CD4-positive, alpha-beta T cell treated with Interleukin-1 beta for 1 hour (primary cell): ENCODE results near the gene HUNK.

ENCODE experiments used
- DNase-seq, 2 donors: peaks; one replicate each; pipeline ENCODE4 v3.0.0-alpha.2; 2020 to 2022

HUNK gene

DNA sequence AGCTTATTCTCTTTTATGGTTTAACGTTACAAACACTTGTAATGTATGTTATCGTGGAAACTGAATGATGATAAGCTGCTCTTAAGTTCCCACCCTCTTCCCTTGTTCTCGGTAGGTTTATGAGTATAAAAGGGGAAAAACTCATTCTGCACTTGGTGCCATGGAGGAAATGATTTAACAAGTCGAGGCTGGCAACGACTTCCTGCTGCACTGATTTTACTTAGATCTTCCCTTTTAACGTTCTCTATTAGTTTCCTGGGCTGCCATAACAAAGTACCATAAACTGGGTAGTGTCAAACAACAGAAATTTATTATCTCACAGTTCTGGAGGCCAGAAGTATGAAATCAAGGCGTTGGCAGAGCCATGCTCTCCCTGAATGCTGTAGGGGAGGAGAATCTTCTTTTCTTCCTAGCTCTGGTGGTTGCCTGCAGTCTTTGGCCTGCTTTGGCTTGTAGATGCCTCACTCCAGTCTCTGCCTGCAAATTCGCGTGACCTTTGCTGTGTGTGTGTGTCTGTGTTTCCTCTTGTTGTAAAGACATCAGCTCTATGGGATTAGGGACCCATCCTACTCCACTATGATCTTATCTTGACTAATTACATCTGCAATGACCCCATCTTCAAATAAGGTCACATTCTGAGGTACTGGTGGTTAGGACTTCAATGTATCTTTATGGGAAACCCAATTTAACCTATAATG lies 26.3 kb downstream of the HUNK start:
- DNase-seq = no peak

- DNase-seq = no peak
These were observed 27.5 kb downstream of the HUNK start for GRCh38 chr21:31900121-31900895.

DNA sequence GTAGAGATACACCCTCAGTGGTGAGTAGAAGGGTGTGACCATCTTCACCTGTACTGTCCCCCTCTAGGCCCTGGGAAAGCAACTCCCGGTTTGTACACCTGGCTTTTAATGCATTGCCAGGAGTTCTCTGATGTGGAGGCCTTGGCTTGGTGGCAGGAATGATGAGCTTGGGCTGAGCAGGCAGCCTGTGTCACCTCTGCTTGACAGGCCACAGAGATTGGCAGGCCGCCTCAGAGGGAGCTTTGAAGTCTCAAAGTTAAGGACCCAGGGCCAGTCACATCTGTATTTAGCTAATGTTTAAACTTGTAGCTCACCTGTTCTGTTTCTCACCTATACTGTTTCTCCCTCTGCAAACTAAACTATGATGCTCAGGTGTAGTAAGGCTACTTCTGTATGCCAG lies 28.5 kb downstream of the HUNK start:
- DNase-seq = no peak

DNA sequence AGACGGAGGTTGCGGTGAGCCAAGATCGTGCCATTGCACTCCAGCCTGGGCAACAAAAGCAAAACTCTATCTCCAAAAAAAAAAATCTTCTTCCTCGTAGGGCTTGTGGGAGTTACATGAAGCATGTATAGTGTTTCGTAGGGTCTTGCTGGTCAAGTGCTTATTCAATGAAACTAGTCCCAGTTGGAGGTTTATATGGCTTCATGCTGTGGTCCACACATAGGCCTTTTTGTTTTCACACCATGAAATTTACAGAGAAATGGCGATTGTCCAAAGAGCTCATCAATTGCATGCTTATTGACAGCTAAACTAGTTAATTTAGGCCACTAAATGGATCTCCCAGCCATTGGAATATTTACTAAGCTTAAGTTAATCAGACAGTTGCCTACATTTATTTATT lies 29.6 kb downstream of the HUNK start:
- DNase-seq = no peak

DNA sequence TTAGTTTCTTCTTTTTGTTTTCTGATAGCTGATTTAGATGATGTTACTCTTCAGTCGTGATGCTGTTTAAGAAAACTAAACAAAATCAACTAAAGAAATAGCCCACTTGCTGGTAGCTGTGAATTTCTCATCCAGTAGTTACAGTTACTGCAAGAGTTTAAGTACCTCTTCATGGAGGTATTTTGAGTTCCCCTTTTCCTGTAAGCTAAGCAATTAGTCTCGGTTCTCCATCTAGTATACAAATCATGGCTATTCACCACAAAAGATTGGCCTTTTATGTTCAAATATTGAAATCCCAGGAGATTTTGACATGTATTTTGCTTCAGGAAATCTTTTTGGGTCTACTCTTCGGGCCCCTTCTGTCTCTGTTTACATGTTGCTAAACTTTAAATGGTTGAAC lies 31.1 kb downstream of the HUNK start:
- no peak for DNase-seq

DNA sequence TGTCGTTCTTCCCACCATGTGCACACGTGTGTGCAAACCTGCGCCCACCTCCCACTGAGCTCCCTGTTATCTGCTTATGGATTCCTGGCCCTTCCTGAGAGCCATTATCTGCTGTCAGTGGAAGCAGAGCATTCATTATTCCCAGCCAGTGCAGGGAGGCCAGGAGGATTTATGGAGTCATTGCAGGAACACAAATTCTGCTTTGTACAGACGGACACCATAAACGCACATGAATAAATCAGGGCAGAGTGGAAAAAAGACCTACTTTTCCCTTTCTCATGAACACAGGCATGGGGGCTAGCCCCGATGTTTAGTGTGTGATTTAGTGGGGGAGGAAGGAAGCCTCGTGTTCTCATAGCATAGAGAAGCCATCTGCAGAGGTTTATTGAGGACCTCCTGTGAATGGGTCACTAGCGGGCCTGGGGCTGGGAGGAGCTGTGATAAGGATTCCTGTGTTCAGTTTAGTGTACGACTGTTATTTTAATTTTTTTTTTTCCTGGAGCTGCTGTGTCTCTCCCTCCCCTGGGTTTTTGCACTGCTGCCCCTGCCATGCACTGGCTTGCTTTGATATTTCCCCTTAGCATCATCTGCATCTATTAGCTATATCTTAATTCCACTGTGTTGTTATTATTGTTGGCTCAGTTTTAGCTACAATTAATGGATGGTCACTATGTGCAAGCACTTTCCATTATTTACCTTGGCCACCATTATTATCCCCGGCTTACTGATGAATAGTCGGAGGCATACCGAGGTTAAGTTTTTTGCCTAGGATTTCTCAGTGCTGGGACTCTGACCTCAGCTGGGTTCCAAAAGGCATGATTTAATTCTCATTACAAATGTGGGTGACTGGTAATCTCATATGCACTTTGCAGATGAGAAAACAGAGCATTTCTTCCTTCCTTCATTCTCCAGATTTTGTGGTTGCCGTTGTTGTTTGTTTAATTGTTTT lies 33.0 kb downstream of the HUNK start:
- no peak for DNase-seq

DNA sequence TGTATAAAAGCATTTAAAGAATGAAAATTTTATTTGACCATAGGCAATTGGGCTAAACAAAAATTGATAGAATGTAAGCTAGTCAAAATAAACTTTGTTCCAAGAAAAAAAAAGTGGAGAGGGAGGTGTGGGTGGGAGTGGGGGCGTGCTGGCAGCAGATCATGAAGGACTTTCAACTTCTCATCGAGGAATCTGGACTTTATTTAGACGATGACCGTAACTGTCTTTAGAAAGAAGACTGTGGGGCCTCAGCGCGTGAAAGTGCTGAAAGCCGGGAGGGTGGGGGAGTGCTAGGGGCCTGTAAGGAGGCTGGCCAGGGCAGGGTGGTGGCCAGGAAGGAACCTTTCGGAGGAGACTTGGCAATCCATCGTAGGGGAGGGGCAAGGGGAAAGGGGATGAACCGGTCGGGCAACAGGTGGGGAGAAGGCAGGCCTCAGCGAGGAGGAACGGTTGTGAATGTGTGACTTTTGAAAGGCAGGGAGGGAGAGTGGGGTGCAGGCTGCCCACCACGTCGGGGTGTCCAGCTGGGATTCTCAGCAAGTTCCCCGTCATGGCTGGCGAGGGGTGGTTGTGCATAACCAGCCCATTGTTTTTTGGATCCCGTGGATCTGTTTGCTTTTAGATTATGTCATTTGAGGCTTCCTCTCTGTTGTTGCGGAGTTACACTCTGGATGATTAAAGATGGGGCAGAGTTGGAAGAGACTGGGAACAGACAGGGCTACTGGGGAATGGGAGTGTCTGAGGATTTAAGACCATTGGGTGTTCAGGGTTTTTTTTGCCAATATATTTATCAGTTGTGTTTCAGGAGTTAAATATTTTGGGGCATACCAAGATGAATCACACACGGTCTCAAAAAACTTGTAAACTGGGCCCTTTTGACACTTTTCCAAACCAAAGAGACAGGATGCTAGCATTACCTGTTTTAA lies 35.5 kb downstream of the HUNK start:
- DNase-seq = no peak

- no peak for DNase-seq
These were observed 36.6 kb downstream of the HUNK start for GRCh38 chr21:31909153-31910073.

GRCh38 chr21:31910074-31910470 lies 37.3 kb downstream of the HUNK start:
- no peak for DNase-seq

DNA sequence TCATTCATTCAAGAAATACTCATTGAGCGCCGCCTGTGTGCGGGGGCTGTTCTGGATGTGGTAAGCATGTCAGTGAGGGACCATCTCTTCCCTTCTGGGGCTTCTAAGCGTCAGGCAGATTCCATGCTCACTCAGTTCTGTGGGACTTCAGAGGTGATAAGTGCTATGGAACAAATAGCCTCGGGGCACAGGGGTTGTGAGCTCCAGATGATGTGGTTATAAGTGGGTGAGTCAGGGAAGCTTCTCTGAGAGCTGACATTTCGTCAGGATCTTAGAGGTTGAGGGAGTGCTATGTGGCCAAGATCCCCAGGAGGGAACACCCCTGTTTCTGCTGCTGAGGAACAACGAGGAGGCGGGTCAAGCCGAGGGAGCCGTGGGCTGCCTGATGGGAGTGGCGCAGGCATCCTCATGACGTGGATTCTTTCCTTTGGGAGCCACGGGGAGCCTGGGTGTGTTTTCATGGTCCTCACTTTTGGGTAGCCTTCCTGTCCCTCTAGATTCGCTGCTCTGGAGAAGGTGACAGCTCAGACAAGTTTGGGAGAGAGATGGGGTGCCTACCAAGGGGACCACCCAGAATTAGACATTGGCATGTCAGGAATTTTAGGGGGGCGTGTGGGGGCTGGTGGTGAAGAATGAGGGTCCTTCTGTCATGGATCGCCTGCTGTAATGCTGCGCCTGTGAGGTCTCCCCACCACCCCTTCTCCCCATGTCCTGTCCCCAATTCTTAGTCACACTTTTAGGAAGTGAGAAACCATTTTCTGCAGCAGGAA lies 38.5 kb downstream of the HUNK start:
- no peak for DNase-seq

DNA sequence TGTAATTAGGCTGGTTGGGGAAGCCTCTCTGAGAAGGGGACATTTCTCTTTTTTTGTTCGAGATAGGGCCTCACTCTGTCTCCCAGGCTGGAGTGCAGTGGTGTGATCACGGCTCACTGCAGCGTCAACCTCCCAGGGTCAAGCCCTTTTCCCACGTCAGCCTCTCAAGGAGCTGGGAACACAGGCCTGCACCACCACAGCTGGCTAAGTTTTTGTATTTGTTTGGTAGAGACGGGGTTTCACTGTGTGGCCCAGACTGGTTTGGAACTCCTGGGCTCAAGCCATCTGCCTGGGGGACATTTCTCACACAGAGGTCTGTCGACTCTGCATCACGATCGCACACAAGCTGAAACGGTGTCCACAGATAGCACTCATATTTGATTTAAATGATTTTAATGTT lies 39.7 kb downstream of the HUNK start:
- DNase-seq = no peak

- no peak for DNase-seq
These were observed 40.4 kb downstream of the HUNK start for GRCh38 chr21:31913182-31913608.

DNA sequence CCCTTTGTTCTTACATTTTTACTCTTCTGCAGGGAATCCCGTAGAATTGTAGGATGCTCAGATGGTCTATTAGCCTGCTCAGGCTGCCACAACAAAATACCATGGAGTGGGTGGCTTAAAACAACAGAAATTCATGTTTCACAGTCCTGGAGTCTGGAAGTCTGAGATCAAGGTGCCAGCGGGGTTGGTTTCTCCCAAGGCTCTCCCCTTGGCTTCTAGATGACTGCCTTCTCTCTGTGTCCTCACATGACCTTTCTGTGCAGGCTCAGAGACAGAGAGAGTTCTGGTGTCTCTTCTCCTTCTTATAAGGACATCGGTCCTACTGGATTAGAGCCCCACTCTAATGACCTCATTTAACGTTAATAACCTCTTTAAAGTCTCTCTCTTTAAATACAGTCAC lies 41.7 kb downstream of the HUNK start:
- DNase-seq = no peak

DNA sequence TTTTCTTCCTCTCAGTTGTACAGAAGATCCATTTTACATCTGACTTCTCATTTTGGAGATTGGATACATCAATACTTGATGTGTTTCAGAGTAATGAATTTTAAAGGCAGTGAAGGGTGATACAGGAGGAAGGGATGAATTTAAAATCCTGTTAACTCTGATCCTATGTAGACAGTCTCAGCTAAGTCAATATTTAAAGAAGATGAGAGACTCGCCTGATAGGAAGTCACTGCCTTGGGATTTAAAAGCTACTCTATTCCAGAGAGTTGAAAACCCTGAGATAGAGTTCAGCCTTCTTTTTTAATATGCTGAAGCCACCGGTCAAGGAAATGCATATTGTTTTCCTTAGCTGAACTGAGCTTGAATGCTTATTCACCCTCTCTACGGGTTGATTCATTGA lies 42.7 kb downstream of the HUNK start:
- DNase-seq = no peak

DNA sequence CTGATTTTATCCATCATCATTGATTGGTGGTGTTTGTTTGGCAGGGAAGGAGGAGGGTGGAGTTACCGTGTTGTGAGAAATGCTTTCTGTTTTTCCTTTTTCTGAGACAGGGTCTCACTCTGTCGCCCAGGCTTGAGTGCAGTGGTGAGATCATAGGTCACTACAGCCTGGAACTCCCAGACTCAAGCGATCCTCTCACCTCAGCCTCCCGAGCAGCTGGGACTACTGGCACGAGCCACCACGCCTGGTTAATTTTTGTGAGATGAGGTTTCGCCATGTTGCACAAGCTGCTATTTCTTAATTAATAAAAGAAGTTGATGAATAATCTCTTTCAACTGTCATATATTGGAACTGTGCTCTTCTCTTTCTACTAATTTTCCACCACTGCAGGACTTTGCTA lies 44.3 kb downstream of the HUNK start:
- no peak for DNase-seq

DNA sequence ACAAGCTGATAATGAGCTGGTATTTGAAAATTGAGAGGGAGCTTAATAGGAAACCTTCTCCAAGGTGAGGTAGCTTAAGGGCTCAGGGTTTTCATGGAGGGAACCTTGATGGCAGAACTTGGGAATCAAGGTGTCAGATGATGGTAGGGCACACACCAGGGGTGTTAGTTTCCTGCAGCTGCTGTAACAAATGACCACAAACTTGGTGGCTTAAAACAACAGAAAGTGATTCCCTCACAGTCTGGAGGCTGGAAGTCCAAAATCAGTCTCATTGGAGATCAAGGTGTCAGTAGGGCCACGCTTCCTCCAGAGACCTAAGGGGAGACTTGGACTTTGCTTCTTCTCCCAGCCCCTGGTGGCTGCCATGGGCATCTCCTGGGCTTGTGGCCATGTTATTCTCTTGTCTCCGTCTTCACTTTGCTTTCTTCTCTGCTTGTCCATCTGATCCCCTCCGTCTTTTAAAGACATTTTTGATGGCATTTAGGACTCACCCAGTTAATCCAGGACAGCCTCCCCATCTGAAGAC lies 45.5 kb downstream of the HUNK start:
- no peak for DNase-seq

- DNase-seq = no peak
These were observed 47.5 kb downstream of the HUNK start for GRCh38 chr21:31920275-31920674.

DNA sequence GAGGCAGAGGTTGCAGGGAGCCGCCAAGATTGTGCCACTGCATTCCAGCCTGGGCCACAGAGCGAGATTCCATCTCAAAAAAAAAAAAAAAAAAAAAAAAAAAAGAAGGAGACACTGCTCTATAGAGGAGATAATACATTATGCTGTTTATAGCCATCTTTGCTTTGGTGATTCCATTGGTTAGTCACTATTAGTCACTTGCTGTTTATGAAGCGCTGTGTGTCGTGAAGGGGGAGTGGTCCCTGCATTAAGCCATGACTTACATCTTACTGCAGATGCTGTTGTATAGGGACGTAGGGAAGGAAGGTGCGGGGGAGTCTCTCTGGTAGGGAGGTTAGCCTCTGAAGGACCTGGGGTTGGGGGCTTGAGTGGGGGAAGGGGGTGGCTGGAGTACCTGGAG lies 48.3 kb downstream of the HUNK start:
- no peak for DNase-seq

- DNase-seq = no peak
These were observed 50.1 kb downstream of the HUNK start for GRCh38 chr21:31922881-31923280.

DNA sequence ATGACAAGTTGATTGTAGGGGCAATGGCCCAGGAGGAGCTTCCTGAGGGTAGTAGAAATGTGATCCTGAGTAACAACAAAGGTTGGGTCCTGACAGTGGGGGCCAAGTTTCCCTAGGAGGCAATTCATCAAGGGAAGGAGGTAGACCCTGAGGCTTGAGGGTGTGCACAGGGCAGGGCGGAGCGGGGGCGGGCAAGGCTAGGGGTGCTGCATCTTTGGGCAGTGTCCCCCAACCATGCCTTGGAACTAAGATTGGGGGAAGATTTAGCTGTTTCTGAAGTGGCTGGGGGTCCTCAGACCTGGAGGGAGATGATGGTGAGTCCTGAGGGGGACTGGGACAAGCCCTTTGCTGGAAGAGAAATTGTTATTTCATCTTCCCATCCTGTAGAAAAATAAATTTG lies 50.9 kb downstream of the HUNK start:
- no peak for DNase-seq
